Measurements from ENCODE around the gene MARK2.

GRCh38 chr11:63814383-63814736 lies 24.6 kb upstream of the MARK2 start:
- TF ChIP-seq CTCF (IDR thresholded peaks at IDR 0.05) (no peak), POLR2A (IDR thresholded peaks at IDR 0.05) (no peak)

Data from Peyer's patch (tissue), 4 donors.